ENCODE measurements around the gene ATG4C. TPM values are rescaled to one million over a fixed set of nuclear protein-coding genes. Genes with fewer than 3 reads are reported as not detected.
"Not testable (repeated sequence)": the region's sequence is repeated elsewhere in the genome, so short reads cannot be mapped to it uniquely, and the experiment has no call there.

Gene ATG4C
- total RNA-seq, 2 donors from 2014 or later = 5.6 to 11.8 TPM

- Histone ChIP-seq H3K4me3 (no peak overlapping the region), H3K4me1 (replicated peaks) (no peaks in the 10 kb centered on the region), H3K27me3 (replicated peaks; ENCODE audit: insufficient read depth) (no peaks in the 10 kb centered on the region), H3K27ac (no peak overlapping the region), H3K36me3 (no peaks in the 10 kb centered on the region), H3K9me3 (no peaks in the 10 kb centered on the region)
- intact Hi-C loops (cut with DNase I) = loop anchor here (2.0 kb wide), 1 partner anchor 217 kb away; no protein-coding TSS in a partner anchor
- WGBS = 51% methylated on average over 12 of the region's 12 CpGs
- peak in 3 of 4 experiments; percentile 46 to 75 (median 72) for TF ChIP-seq CTCF (IDR thresholded peaks at IDR 0.05)
- TF ChIP-seq POLR2A (IDR thresholded peaks at IDR 0.05) = no peak
- no peak for DNase-seq (ENCODE audit: low spot score)
These were observed 37.7 kb upstream of the ATG4C start for GRCh38 chr1:62746086-62746808.

- TF ChIP-seq CTCF (IDR thresholded peaks at IDR 0.05) = no peak
- TF ChIP-seq POLR2A (IDR thresholded peaks at IDR 0.05) = no peak
- no peak for TF ChIP-seq POLR2AphosphoS5 (IDR thresholded peaks at IDR 0.05)
These were observed 37.2 kb upstream of the ATG4C start for GRCh38 chr1:62746809-62747138.

GRCh38 chr1:62753031-62753965 is 30.6 kb upstream of the ATG4C start:
- DNase-seq (ENCODE audit: low spot score) = no peak
- Histone ChIP-seq H3K27me3 (replicated peaks; ENCODE audit: insufficient read depth) (no peaks in the 10 kb centered on the region), H3K4me3 (no peak overlapping the region), H3K9me3 (no peaks in the 10 kb centered on the region), H3K36me3 (no peaks in the 10 kb centered on the region), H3K4me1 (replicated peaks) (no peaks in the 10 kb centered on the region), H3K27ac (no peak overlapping the region)
- WGBS = 96% methylated on average over 29 of the region's 35 CpGs
- intact Hi-C loops (cut with DNase I) = no loop called here
- TF ChIP-seq POLR2A (IDR thresholded peaks at IDR 0.05) = no peak
- TF ChIP-seq POLR2AphosphoS5 (IDR thresholded peaks at IDR 0.05) = no peak
- TF ChIP-seq CTCF (IDR thresholded peaks at IDR 0.05) = no peak

More at GRCh38 chr1:62746809-62747138, 37.2 kb upstream of the ATG4C start:
- H3K4me1 ChIP-seq (replicated peaks) = no peaks in the 10 kb centered on the region
- 69% methylated on average over 3 of the region's 3 CpGs for WGBS
- H3K27ac ChIP-seq = no peak overlapping the region
- H3K27me3 ChIP-seq (replicated peaks; ENCODE audit: insufficient read depth) = no peaks in the 10 kb centered on the region
- no peak overlapping the region for H3K4me3 ChIP-seq
- H3K36me3 ChIP-seq = no peaks in the 10 kb centered on the region
- no peaks in the 10 kb centered on the region for H3K9me3 ChIP-seq
- intact Hi-C loops (cut with DNase I) = loop anchor here (2.0 kb wide), 1 partner anchor 218 kb away; no protein-coding TSS in a partner anchor
- DNase-seq (ENCODE audit: low spot score) = no peak

GRCh38 chr1:62754938-62755337 is 29.0 kb upstream of the ATG4C start:
- H3K4me3 ChIP-seq; H3K9me3 ChIP-seq; H3K4me1 ChIP-seq (replicated peaks); H3K36me3 ChIP-seq; DNase-seq (ENCODE audit: low spot score); H3K27me3 ChIP-seq (replicated peaks; ENCODE audit: insufficient read depth); intact Hi-C loops (cut with DNase I); H3K27ac ChIP-seq: not testable (repeated sequence)
- WGBS = 95% methylated on average over 13 of the region's 13 CpGs

- H3K4me1 ChIP-seq (replicated peaks); H3K27me3 ChIP-seq (replicated peaks; ENCODE audit: insufficient read depth); H3K27ac ChIP-seq; H3K9me3 ChIP-seq; DNase-seq (ENCODE audit: low spot score); H3K4me3 ChIP-seq; intact Hi-C loops (cut with DNase I); H3K36me3 ChIP-seq: not testable (repeated sequence)
- WGBS = 87% methylated on average over 5 of the region's 5 CpGs
These were observed 27.6 kb upstream of the ATG4C start for GRCh38 chr1:62756255-62756884.

- DNase-seq (ENCODE audit: low spot score); H3K27me3 ChIP-seq (replicated peaks; ENCODE audit: insufficient read depth); H3K27ac ChIP-seq; H3K36me3 ChIP-seq; H3K9me3 ChIP-seq; H3K4me1 ChIP-seq (replicated peaks); H3K4me3 ChIP-seq; intact Hi-C loops (cut with DNase I): not testable (repeated sequence)
- 89% methylated on average over 5 of the region's 5 CpGs for WGBS
These were observed 24.6 kb upstream of the ATG4C start for GRCh38 chr1:62759232-62759875.

- intact Hi-C loops (cut with DNase I); H3K9me3 ChIP-seq; H3K36me3 ChIP-seq; H3K27me3 ChIP-seq (replicated peaks; ENCODE audit: insufficient read depth); H3K27ac ChIP-seq; DNase-seq (ENCODE audit: low spot score); H3K4me3 ChIP-seq; H3K4me1 ChIP-seq (replicated peaks): not testable (repeated sequence)
- WGBS = 63% methylated on average over 6 of the region's 6 CpGs
These were observed 23.7 kb upstream of the ATG4C start for GRCh38 chr1:62760021-62760782.

Data from prostate gland (tissue), 2 donors.